A673 (cell line): Measurements from ENCODE around the gene RXRB. TPM values are rescaled to one million over a fixed set of nuclear protein-coding genes. Genes with fewer than 3 reads are reported as not detected.

Experiments
- BruUV-seq: library from RNA; stranded (reverse); fragments of 400-500 nt; replicated peaks from 2 replicates; lab custom pipeline; 2021; lab: Mats Ljungman, UMichigan
- CTCF ChIA-PET: fragments of 300-600 bp; sonication (Branson Sonifier 250); formaldehyde crosslinking; loops from one replicate; lab custom pipeline; 2022; ENCODE audit warnings: antibody characterized with exemption; lab: Charles Lee
- POLR2A ChIA-PET: fragments of 300-600 bp; sonication (Branson Sonifier 250); formaldehyde crosslinking; loops from one replicate; lab custom pipeline; 2022; ENCODE audit warnings: antibody characterized with exemption; ENCODE audit not compliant: low non-redundant PET; lab: Charles Lee
- DNase-seq: peaks from one replicate; pipeline ENCODE4 v3.0.0-alpha.2; 2015; ENCODE audit warnings: low spot score
- H3K27ac ChIP-seq: fragments of 200-600 bp; sonication (generic); 2 replicates; pipeline ENCODE4 v1.5.1; 2016; ENCODE audit warnings: mixed run types, low read depth, mild to moderate bottlenecking, mixed read lengths, antibody characterized with exemption, low read length; ENCODE audit not compliant: poor library complexity, severe bottlenecking
- H3K27me3 ChIP-seq: fragments of 200-600 bp; sonication (generic); replicated peaks from 2 replicates; pipeline ENCODE4 v1.6.1; 2017; ENCODE audit warnings: mixed run types, low read depth, mild to moderate bottlenecking, mixed read lengths, antibody characterized with exemption, low read length; ENCODE audit not compliant: insufficient read depth, poor library complexity
- H3K36me3 ChIP-seq: fragments of 200-600 bp; sonication (generic); 2 replicates; pipeline ENCODE4 v1.6.1; 2016; ENCODE audit warnings: mixed run types, mild to moderate bottlenecking, mixed read lengths, antibody characterized with exemption, low read length; ENCODE audit not compliant: insufficient read depth, poor library complexity, severe bottlenecking
- H3K4me1 ChIP-seq: fragments of 200-600 bp; sonication (generic); 2 replicates; pipeline ENCODE4 v1.6.1; 2017; ENCODE audit warnings: mixed run types, mild to moderate bottlenecking, mixed read lengths, antibody characterized with exemption, low read length; ENCODE audit not compliant: insufficient read depth, poor library complexity, severe bottlenecking
- H3K4me3 ChIP-seq: fragments of 200-600 bp; sonication (generic); 2 replicates; pipeline ENCODE4 v1.5.1; 2016; ENCODE audit warnings: low read depth, mixed run types, mild to moderate bottlenecking, mixed read lengths, low read length; ENCODE audit not compliant: poor library complexity, severe bottlenecking
- H3K9me3 ChIP-seq: fragments of 200-600 bp; sonication (generic); 2 replicates; pipeline ENCODE4 v1.6.1; 2016; ENCODE audit warnings: mixed run types, low read depth, mild to moderate bottlenecking, mixed read lengths, antibody characterized with exemption, low read length; ENCODE audit not compliant: poor library complexity, severe bottlenecking
- CTCF ChIP-seq: fragments of 300-800, 200-600 bp; sonication (generic); conservative IDR thresholded peaks from 2 replicates; pipeline ENCODE4 v1.5.1; 2017; ENCODE audit warnings: low read depth, mild to moderate bottlenecking, antibody characterized with exemption, low read length, moderate library complexity, mixed read lengths
- EZH2 ChIP-seq: fragments of 200-600 bp; sonication (generic); IDR thresholded peaks from 2 replicates; pipeline ENCODE4 v1.6.1; 2017; ENCODE audit warnings: borderline replicate concordance, low read depth, mild to moderate bottlenecking, mixed read lengths, antibody characterized with exemption, low read length; ENCODE audit not compliant: poor library complexity, severe bottlenecking
- intact Hi-C: fragments of 100-400 bp; cut with micrococcal nuclease; formaldehyde crosslinking; loops from one replicate; pipeline ENCODE4 v1.10.0; 2022; ENCODE audit not compliant: unreplicated experiment
- total RNA-seq: library from RNA; stranded (reverse); gene quantifications from 2 replicates; pipeline ENCODE4 v1.2.3, GENCODE V29; 2021

RXRB gene
- total RNA-seq, 1 experiment from 2014 or later: 43.6 TPM

- H3K36me3 ChIP-seq: no peaks in the 10 kb centered on the region
- no peak for DNase-seq
- intact Hi-C loops: no loop called here
- no peaks in the 10 kb centered on the region for H3K27me3 ChIP-seq
- peaks cover 9% of the 10 kb centered on the region for H3K4me1 ChIP-seq
- no peaks in the 10 kb centered on the region for H3K9me3 ChIP-seq
- H3K4me3 ChIP-seq: no peak overlapping the region
- BruUV-seq: no TSS peak
- POLR2A ChIA-PET: no interaction called here
- CTCF ChIA-PET: no interaction called here
- no peak overlapping the region for H3K27ac ChIP-seq
- TF ChIP-seq CTCF (no peak), EZH2 (no peak)
These were observed 15.3 kb downstream of the RXRB start for GRCh38 chr6:33185190-33185589.

- BruUV-seq: no TSS peak
- H3K27ac ChIP-seq: no peak overlapping the region
- intact Hi-C loops: no loop called here
- no peak for DNase-seq
- no peak for TF ChIP-seq EZH2
- no peak for TF ChIP-seq CTCF
- H3K9me3 ChIP-seq: no peaks in the 10 kb centered on the region
- POLR2A ChIA-PET: no interaction called here
- H3K27me3 ChIP-seq: no peaks in the 10 kb centered on the region
- CTCF ChIA-PET: no interaction called here
- H3K4me1 ChIP-seq: peaks cover 9% of the 10 kb centered on the region
- H3K4me3 ChIP-seq: no peak overlapping the region
- H3K36me3 ChIP-seq: no peaks in the 10 kb centered on the region
These were observed 17.3 kb downstream of the RXRB start for GRCh38 chr6:33183071-33183683.

- Histone ChIP-seq H3K27me3 (no peaks in the 10 kb centered on the region), H3K4me3 (no peak overlapping the region), H3K27ac (no peak overlapping the region), H3K9me3 (no peaks in the 10 kb centered on the region), H3K36me3 (no peaks in the 10 kb centered on the region), H3K4me1 (peaks cover 9% of the 10 kb centered on the region)
- no peak for DNase-seq
- no TSS peak for BruUV-seq
- CTCF ChIA-PET: no interaction called here
- TF ChIP-seq EZH2 (no peak), CTCF (no peak)
- POLR2A ChIA-PET: no interaction called here
- intact Hi-C loops: no loop called here
These were observed 19.3 kb downstream of the RXRB start for GRCh38 chr6:33181141-33181540.
